Body of pancreas (tissue), 4 donors: Measurements from ENCODE around the gene SRRM3. TPM values are rescaled to one million over a fixed set of nuclear protein-coding genes. Genes with fewer than 3 reads are reported as not detected.
A peak's percentile ranks its signal among the peaks of the same experiment; 100 is the strongest.

Experiments
- ATAC-seq: fragments of 150-250 bp; one replicate; pipeline ENCODE4 v1.9.1; 2016
- DNase-seq, 4 donors: peaks; one replicate each; pipeline ENCODE4 v3.0.0-alpha.2; 2019
- H3K27ac ChIP-seq, 4 donors: fragments of 200-600 bp; sonication (generic); 1 replicate in 3 of 4; 2 replicates in 1 of 4; pipeline versions ENCODE4 v1.5.1 to v1.6.1; 2016 to 2019; ENCODE audit warnings: mild to moderate bottlenecking in 1 of 4, mixed read lengths in 1 of 4, moderate library complexity in 1 of 4
- H3K27me3 ChIP-seq, 2 donors: fragments of 200-600 bp; sonication (generic); one replicate each; pipeline ENCODE4 v1.6.0; 2016; ENCODE audit warnings: mild to moderate bottlenecking in 1 of 2
- H3K36me3 ChIP-seq, 2 donors: fragments of 200-600 bp; sonication (generic); replicated peaks in 1 of 2; 2 replicates each; pipeline ENCODE4 v1.5.1; 2016; ENCODE audit warnings: low read depth in 2 of 2; ENCODE audit not compliant: insufficient read depth in 1 of 2
- H3K4me1 ChIP-seq: fragments of 200-600 bp; sonication (generic); one replicate; pipeline ENCODE4 v1.6.0; 2016
- H3K4me3 ChIP-seq, 2 donors: fragments of 200-600 bp; sonication (generic); 1 replicate in 1 of 2; 2 replicates in 1 of 2; pipeline ENCODE4 v1.5.1; 2016 to 2019
- H3K9me3 ChIP-seq, 3 donors: fragments of 200-600 bp; sonication (generic); 1 replicate in 2 of 3; 2 replicates in 1 of 3; pipeline ENCODE4 v1.5.1; 2016
- CTCF ChIP-seq, 7 experiments: fragments of 450-650 bp in 4 of 7; fragments of 200-600 bp in 3 of 7; sonication (generic) in 3 of 7; IDR thresholded peaks; one replicate each; pipeline ENCODE4 v1.5.1; 2016 to 2019; ENCODE audit warnings: antibody characterized with exemption in 7 of 7
- POLR2A ChIP-seq, 3 donors: fragments of 450-650 bp; IDR thresholded peaks; one replicate each; pipeline ENCODE4 v1.6.1; 2016; ENCODE audit warnings: antibody characterized with exemption in 3 of 3, mild to moderate bottlenecking in 2 of 3
- WGBS, 2 donors: methylation state at CpG; one replicate each; pipeline ENCODE4 v1.1.5; 2017; 5-methylcytosine and 5-hydroxymethylcytosine counted together
- intact Hi-C: fragments of 100-400 bp; cut with DNase I; formaldehyde crosslinking; loops from one replicate; pipeline ENCODE4 v1.15.1; 2023
- total RNA-seq, 2 donors: library from RNA; depleted of rRNA; stranded (reverse); fragments of >200 nt; gene quantifications; one replicate each; pipeline ENCODE4 v1.1.0, GENCODE V29; 2016

Gene SRRM3
- total RNA-seq, 2 donors from 2014 or later = 3.4 to 13.8 TPM

GRCh38 chr7:76254781-76255180 is 53.1 kb downstream of the SRRM3 start:
- H3K27me3 ChIP-seq = peaks cover 0 to 6% of the 10 kb centered on the region in 2 donors
- no peak overlapping the region for H3K4me3 ChIP-seq
- no peaks in the 10 kb centered on the region for H3K9me3 ChIP-seq
- TF ChIP-seq POLR2A (IDR thresholded peaks at IDR 0.05) (no peak), CTCF (IDR thresholded peaks at IDR 0.05) (no peak)
- peaks cover 4% of the 10 kb centered on the region for H3K4me1 ChIP-seq
- H3K36me3 ChIP-seq = no peaks in the 10 kb centered on the region
- H3K27ac ChIP-seq = no peak overlapping the region
- WGBS, 2 donors = 70 to 76% methylated on average over 4 of the region's 4 CpGs
- ATAC-seq = no peak
- DNase-seq = no peak
- intact Hi-C loops = no loop called here

GRCh38 chr7:76257973-76258372 is 56.3 kb downstream of the SRRM3 start:
- H3K4me3 ChIP-seq = no peak overlapping the region
- no peak for DNase-seq
- H3K27ac ChIP-seq = no peak overlapping the region
- ATAC-seq = no peak
- WGBS, 2 donors = 54 to 61% methylated on average over 8 of the region's 8 CpGs
- no peaks in the 10 kb centered on the region for H3K9me3 ChIP-seq
- peaks cover 8% of the 10 kb centered on the region for H3K4me1 ChIP-seq
- H3K36me3 ChIP-seq = no peaks in the 10 kb centered on the region
- intact Hi-C loops = no loop called here
- peaks cover 0 to 6% of the 10 kb centered on the region in 2 donors for H3K27me3 ChIP-seq
- no peak for TF ChIP-seq POLR2A (IDR thresholded peaks at IDR 0.05)
- TF ChIP-seq CTCF (IDR thresholded peaks at IDR 0.05) = no peak

GRCh38 chr7:76259124-76260093 is 57.7 kb downstream of the SRRM3 start:
- H3K27me3 ChIP-seq = peaks cover 0 to 6% of the 10 kb centered on the region in 2 donors
- 19 to 30% methylated on average over 24 to 44 of the region's 50 CpGs for WGBS, 2 donors
- H3K4me1 ChIP-seq = peaks cover 8% of the 10 kb centered on the region
- ATAC-seq (no peak), DNase-seq (peak in 1 of 4 donors; percentile 20)
- intact Hi-C loops = no loop called here
- TF ChIP-seq POLR2A (IDR thresholded peaks at IDR 0.05) = no peak
- TF ChIP-seq CTCF (IDR thresholded peaks at IDR 0.05) = no peak
- H3K9me3 ChIP-seq = no peaks in the 10 kb centered on the region
- no peak overlapping the region for H3K4me3 ChIP-seq
- H3K36me3 ChIP-seq = no peaks in the 10 kb centered on the region
- no peak overlapping the region for H3K27ac ChIP-seq

- WGBS, 2 donors = 6 to 13% methylated on average over 5 to 16 of the region's 28 CpGs
- Histone ChIP-seq H3K9me3 (no peaks in the 10 kb centered on the region), H3K27me3 (peaks cover 0 to 6% of the 10 kb centered on the region in 2 donors), H3K4me3 (no peak overlapping the region), H3K4me1 (peaks cover 8% of the 10 kb centered on the region), H3K36me3 (no peaks in the 10 kb centered on the region), H3K27ac (no peak overlapping the region)
- peak; percentile 28 for ATAC-seq
- intact Hi-C loops = no loop called here
- peak in 2 of 4 donors; percentile 20 to 33 for DNase-seq
- TF ChIP-seq POLR2A (IDR thresholded peaks at IDR 0.05) = no peak
- TF ChIP-seq CTCF (IDR thresholded peaks at IDR 0.05) = no peak
Observed at GRCh38 chr7:76260171-76260703, 58.5 kb downstream of the SRRM3 start.
